ENCODE results near the gene ZNF169. TPM values are rescaled to one million over a fixed set of nuclear protein-coding genes. Genes with fewer than 3 reads are reported as not detected.

ZNF169 gene
- total and polyA plus RNA-seq, 2 experiments from 2014 or later: 3.1 to 7.9 TPM

DNA sequence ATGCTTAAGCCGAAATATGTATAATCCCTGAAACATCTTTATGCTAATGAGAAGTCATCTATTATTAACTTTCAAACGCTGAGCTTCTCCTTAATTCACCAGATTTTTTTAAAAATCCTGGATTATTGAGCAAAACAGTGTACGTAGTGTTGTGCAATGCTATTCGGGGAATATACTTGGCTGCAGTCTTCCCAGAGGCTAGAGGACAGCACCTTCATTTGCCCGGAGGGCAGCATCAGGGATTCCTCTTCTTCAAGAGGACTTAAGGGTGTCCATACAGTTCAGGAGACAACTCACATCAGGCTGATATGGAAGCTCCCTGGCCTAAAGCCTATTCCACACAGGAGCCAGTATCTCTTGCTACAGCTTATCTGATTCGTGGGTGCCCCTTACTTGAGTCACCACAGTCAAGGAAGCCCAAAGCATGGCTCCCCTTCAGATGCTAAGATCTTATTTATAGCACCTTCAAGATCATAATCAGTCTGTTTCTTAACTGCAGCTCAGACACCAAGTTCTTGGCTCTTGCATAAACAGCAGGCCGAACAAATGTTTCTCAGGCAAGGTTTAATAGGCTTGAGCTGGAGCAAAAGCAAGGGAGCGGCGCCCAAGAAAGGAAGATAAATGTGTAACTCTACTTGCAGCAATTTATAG, 40.0 kb downstream of the ZNF169 start (continued):
- TF ChIP-seq, protein P1, sequence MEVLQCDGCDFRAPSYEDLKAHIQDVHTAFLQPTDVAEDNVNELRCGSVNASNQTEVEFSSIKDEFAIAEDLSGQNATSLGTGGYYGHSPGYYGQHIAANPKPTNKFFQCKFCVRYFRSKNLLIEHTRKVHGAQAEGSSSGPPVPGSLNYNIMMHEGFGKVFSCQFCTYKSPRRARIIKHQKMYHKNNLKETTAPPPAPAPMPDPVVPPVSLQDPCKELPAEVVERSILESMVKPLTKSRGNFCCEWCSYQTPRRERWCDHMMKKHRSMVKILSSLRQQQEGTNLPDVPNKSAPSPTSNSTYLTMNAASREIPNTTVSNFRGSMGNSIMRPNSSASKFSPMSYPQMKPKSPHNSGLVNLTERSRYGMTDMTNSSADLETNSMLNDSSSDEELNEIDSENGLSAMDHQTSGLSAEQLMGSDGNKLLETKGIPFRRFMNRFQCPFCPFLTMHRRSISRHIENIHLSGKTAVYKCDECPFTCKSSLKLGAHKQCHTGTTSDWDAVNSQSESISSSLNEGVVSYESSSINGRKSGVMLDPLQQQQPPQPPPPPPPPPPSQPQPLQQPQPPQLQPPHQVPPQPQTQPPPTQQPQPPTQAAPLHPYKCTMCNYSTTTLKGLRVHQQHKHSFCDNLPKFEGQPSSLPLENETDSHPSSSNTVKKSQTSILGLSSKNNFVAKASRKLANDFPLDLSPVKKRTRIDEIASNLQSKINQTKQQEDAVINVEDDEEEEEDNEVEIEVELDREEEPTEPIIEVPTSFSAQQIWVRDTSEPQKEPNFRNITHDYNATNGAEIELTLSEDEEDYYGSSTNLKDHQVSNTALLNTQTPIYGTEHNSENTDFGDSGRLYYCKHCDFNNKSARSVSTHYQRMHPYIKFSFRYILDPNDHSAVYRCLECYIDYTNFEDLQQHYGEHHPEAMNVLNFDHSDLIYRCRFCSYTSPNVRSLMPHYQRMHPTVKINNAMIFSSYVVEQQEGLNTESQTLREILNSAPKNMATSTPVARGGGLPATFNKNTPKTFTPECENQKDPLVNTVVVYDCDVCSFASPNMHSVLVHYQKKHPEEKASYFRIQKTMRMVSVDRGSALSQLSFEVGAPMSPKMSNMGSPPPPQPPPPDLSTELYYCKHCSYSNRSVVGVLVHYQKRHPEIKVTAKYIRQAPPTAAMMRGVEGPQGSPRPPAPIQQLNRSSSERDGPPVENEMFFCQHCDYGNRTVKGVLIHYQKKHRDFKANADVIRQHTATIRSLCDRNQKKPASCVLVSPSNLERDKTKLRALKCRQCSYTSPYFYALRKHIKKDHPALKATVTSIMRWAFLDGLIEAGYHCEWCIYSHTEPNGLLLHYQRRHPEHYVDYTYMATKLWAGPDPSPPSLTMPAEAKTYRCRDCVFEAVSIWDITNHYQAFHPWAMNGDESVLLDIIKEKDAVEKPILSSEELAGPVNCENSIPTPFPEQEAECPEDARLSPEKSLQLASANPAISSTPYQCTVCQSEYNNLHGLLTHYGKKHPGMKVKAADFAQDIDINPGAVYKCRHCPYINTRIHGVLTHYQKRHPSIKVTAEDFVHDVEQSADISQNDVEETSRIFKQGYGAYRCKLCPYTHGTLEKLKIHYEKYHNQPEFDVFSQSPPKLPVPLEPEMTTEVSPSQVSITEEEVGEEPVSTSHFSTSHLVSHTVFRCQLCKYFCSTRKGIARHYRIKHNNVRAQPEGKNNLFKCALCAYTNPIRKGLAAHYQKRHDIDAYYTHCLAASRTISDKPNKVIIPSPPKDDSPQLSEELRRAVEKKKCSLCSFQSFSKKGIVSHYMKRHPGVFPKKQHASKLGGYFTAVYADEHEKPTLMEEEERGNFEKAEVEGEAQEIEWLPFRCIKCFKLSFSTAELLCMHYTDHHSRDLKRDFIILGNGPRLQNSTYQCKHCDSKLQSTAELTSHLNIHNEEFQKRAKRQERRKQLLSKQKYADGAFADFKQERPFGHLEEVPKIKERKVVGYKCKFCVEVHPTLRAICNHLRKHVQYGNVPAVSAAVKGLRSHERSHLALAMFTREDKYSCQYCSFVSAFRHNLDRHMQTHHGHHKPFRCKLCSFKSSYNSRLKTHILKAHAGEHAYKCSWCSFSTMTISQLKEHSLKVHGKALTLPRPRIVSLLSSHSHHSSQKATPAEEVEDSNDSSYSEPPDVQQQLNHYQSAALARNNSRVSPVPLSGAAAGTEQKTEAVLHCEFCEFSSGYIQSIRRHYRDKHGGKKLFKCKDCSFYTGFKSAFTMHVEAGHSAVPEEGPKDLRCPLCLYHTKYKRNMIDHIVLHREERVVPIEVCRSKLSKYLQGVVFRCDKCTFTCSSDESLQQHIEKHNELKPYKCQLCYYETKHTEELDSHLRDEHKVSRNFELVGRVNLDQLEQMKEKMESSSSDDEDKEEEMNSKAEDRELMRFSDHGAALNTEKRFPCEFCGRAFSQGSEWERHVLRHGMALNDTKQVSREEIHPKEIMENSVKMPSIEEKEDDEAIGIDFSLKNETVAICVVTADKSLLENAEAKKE (CRISPR knock-in tag; IDR thresholded peaks at IDR 0.05): no peak

GRCh38 chr9:94300470-94301301, 41.6 kb downstream of the ZNF169 start:
- H3K4me3 Mint-ChIP-seq: no peak overlapping the region
- Histone ChIP-seq H4K20me1 (replicated peaks; ENCODE audit: insufficient read depth) (no peaks in the 10 kb centered on the region), H3K4me3 (no peak overlapping the region), H3F3A (replicated peaks; ENCODE audit: low read depth) (no peaks in the 10 kb centered on the region), H3K27ac (ENCODE audit: low read depth) (no peak overlapping the region), H3K4me2 (no peak overlapping the region), H3K9me2 (ENCODE audit: insufficient read depth) (peaks cover 7% of the 10 kb centered on the region; the same call in 1 of the 2 replicates), H3K79me2 (replicated peaks; ENCODE audit: insufficient read depth) (no peaks in the 10 kb centered on the region), H2AFZ (no peak overlapping the region), H3K27me3 (ENCODE audit: insufficient read depth) (no peaks in the 10 kb centered on the region), H3K36me3 (ENCODE audit: insufficient read depth) (no peaks in the 10 kb centered on the region), H3K4me1 (ENCODE audit: insufficient read depth) (no peaks in the 10 kb centered on the region)
- H3K4me1 Mint-ChIP-seq: peaks cover 3% of the 10 kb centered on the region; the same call in 1 of the 3 replicates
- peaks cover 11% of the 10 kb centered on the region for H3K36me3 Mint-ChIP-seq (ENCODE audit: low read depth)
- no peaks in the 10 kb centered on the region for H3K27me3 Mint-ChIP-seq (ENCODE audit: insufficient read depth, low read depth, poor library complexity)
- peak; percentile 8 for DNase-seq (ENCODE audit: low spot score)
- no peak overlapping the region for H3K27ac Mint-ChIP-seq
- H3K9me3 Mint-ChIP-seq: no peaks in the 10 kb centered on the region
- ATAC-seq: no peak; the same call in 2 of the 3 replicates
- TF ChIP-seq POLR2AphosphoS5 (IDR thresholded peaks at IDR 0.05; ENCODE audit: low read depth): no peak
- TF ChIP-seq ZNF114 (CRISPR knock-in tag; IDR thresholded peaks at IDR 0.05): no peak
- TF ChIP-seq, protein P1 (CRISPR knock-in tag; IDR thresholded peaks at IDR 0.05): no peak
